Natural killer cell treated with Interleukin-12 subunit alpha and Interleukin-12 subunit beta and Interleukin-15 and Interleukin-18, amount 100 ng/mL, for 72 hours (primary cell): ENCODE results near the gene GDPD2. TPM values are rescaled to one million over a fixed set of nuclear protein-coding genes. Genes with fewer than 3 reads are reported as not detected.
A peak's percentile ranks its signal among the peaks of the same experiment; 100 is the strongest.

Source experiments
- ATAC-seq, 2 donors: fragments of 150-1000 bp; cut with Tn5 transposase in 1 of 2; sonication (Bioruptor Pico), chemical (Tn5 transposase) in 1 of 2; 2 replicates each; pipeline ENCODE4 v1.10.0; 2021
- DNase-seq: peaks from one replicate; pipeline ENCODE4 v3.0.0; 2022; ENCODE audit warnings: low spot score
- H3K27ac Mint-ChIP-seq, 2 donors: 1 replicate in 1 of 2; 2 replicates in 1 of 2; pipeline ENCODE4 v1.8.0; 2022; ENCODE audit warnings: mixed read lengths in 2 of 2, mild to moderate bottlenecking in 1 of 2, moderate library complexity in 1 of 2
- H3K27me3 Mint-ChIP-seq, 2 donors: 1 replicate in 1 of 2; 2 replicates in 1 of 2; pipeline ENCODE4 v1.8.0; 2022; ENCODE audit warnings: mixed read lengths in 2 of 2
- H3K36me3 Mint-ChIP-seq: one replicate; pipeline ENCODE4 v1.8.0; 2022; ENCODE audit warnings: mixed read lengths
- H3K4me1 Mint-ChIP-seq, 2 donors: 1 replicate in 1 of 2; 2 replicates in 1 of 2; pipeline ENCODE4 v1.8.0; 2022; ENCODE audit warnings: low read depth in 2 of 2, mixed read lengths in 2 of 2, mild to moderate bottlenecking in 1 of 2
- H3K4me3 Mint-ChIP-seq: one replicate; pipeline ENCODE4 v1.8.0; 2022; ENCODE audit warnings: mixed read lengths
- H3K9me3 Mint-ChIP-seq: 2 replicates; pipeline ENCODE4 v1.8.0; 2022; ENCODE audit warnings: mixed read lengths
- total RNA-seq, 2 donors: library from RNA; stranded (reverse); gene quantifications; one replicate each; pipeline ENCODE4 v1.2.3, GENCODE V29; 2022

GDPD2 gene
- total RNA-seq, 2 donors from 2014 or later: 0.17 to 0.81 TPM

GRCh38 chrX:70429759-70430158, 6.6 kb downstream of the GDPD2 start:
- peaks cover 0 to 10% of the 10 kb centered on the region in 2 donors for H3K27me3 Mint-ChIP-seq
- H3K4me1 Mint-ChIP-seq: peaks cover 4 to 9% of the 10 kb centered on the region in 2 donors
- no peaks in the 10 kb centered on the region for H3K9me3 Mint-ChIP-seq
- no peak overlapping the region for H3K4me3 Mint-ChIP-seq
- no peak for DNase-seq
- no peak for ATAC-seq
- H3K36me3 Mint-ChIP-seq: no peaks in the 10 kb centered on the region
- H3K27ac Mint-ChIP-seq: no peak overlapping the region

DNA sequence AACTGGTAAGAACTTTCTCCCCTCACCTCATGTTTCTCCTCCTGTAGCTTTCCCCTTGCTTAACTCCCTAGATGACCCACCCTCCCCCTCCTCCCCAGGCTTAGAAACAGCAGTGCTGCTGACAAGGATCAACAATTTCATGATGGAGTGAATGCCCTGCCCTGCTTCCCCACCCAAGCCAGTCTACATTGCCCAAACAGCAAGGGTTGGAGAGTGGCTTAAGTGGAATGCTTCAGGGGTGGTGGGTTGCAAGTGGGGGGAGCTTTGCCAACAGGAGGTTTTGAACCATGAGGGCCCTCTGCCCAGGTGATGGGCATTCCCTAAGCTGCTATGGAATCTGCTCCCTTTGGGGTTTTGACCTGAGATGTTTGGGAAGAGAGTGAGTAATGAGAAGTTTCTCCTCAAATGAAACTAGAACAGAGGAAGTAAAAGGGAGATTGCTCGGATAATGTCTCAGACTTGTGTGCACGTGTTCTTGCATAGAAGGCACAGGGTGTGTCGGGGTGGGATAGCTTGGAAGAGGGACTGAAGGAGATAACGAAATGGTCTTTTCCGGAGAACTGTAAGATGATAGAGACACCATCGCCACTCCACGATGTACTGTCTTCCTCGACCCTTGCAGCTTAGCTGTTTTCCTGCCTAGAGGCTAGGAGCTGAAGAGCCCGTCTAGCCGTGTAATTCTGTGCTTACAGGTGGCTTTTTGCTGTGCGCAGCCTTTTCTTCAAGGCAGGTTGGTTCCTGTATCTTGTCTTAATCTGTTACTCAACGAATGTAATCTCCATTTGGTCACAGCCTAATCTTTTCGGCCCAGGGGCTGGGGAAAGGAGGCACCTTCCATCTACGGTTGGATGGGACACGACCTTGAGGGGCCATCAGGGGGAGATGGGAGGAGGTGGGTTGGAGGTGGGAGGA, 10.1 kb downstream of the GDPD2 start:
- H3K9me3 Mint-ChIP-seq: no peaks in the 10 kb centered on the region
- no peak for ATAC-seq

DNA sequence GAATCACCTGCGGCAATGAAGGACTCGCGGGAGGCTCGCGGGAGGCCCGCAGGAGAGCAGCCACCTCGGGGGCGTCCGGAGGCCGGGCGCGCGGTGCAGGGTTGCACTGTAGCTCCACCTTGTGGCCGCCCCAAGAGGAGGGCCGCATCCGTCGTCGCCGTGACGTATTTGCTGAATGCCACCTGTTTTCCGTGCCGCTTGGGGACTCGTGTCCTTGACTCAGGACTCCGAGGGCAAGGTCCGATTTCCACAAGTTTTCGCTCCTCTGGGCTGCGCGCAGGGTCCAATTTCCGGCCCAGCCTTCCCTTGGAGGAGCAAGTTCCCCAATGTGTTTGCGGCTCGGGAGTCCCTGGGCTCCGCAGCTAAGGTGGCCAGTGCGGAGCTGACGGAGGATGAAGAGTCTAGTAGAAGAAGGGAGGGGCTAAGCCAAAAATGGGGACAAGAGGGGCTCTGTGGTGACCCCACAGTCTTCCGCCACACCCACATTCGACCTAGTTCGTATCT, 10.8 kb downstream of the GDPD2 start:
- H3K4me3 Mint-ChIP-seq: peak overlapping the region; percentile 86
- ATAC-seq (peak; percentile 84), DNase-seq (peak; percentile 75)
- H3K4me1 Mint-ChIP-seq: peaks cover 14 to 25% of the 10 kb centered on the region in 2 donors
- peak overlapping the region; percentile 65 to 70 for H3K27ac Mint-ChIP-seq
- H3K27me3 Mint-ChIP-seq: peaks cover 0 to 2% of the 10 kb centered on the region in 2 donors
- H3K36me3 Mint-ChIP-seq: no peaks in the 10 kb centered on the region
- no peaks in the 10 kb centered on the region for H3K9me3 Mint-ChIP-seq

More for the DNA sequence above, 10.1 kb downstream of the GDPD2 start:
- Mint-ChIP-seq H3K4me3 (peak overlapping the region; percentile 86), H3K27me3 (peaks cover 0 to 8% of the 10 kb centered on the region in 2 donors), H3K27ac (peak overlapping the region; percentile 65 to 70), H3K4me1 (peaks cover 10 to 21% of the 10 kb centered on the region in 2 donors), H3K36me3 (no peaks in the 10 kb centered on the region)
- no peak for DNase-seq

- Mint-ChIP-seq H3K4me1 (peaks cover 17 to 29% of the 10 kb centered on the region in 2 donors), H3K27me3 (peaks cover 0 to 2% of the 10 kb centered on the region in 2 donors), H3K9me3 (no peaks in the 10 kb centered on the region), H3K36me3 (no peaks in the 10 kb centered on the region), H3K27ac (peak overlapping the region; percentile 65 to 70), H3K4me3 (peak overlapping the region; percentile 86)
- DNase-seq: peak; percentile 68
- ATAC-seq: peak; percentile 82 to 84
Measured at GRCh38 chrX:70434352-70434866, 11.3 kb downstream of the GDPD2 start.

DNA sequence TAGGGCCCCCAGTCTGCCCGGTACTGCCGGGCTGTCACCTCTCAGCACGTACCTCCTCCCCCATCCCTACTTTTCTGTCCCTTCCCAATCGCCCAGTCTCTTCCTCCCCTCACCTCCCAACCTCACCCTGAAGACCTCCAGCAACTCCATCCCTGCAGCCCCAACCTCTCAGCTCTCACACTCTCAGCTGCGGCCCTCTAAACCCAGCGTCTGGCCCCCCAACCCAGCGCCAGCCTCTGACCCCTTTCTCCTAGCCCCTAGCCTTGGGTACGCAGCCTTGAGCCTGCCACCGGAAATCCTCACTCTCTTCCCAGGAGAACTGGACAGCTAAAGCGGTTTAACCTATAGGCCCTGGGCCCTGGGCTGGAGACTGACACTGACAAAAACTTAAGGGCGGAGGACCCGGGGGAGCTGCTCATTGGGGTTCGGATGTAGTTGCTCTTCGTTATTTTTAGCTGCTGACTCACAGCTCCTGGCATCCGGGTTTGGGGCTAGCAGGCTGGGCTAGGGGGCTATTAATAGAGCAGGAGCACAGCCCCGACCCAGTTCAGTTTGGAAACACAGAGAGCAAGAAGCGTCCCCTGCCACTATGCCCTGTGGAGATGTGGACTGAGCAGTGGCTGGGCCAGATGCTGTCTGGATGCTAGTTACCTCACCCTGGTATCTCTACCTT, 11.9 kb downstream of the GDPD2 start:
- Mint-ChIP-seq H3K4me3 (peak overlapping the region; percentile 72), H3K27me3 (peaks cover 0 to 2% of the 10 kb centered on the region in 2 donors), H3K9me3 (no peaks in the 10 kb centered on the region), H3K4me1 (peaks cover 18 to 30% of the 10 kb centered on the region in 2 donors), H3K27ac (no peak overlapping the region), H3K36me3 (no peaks in the 10 kb centered on the region)
- DNase-seq (no peak), ATAC-seq (no peak)

DNA sequence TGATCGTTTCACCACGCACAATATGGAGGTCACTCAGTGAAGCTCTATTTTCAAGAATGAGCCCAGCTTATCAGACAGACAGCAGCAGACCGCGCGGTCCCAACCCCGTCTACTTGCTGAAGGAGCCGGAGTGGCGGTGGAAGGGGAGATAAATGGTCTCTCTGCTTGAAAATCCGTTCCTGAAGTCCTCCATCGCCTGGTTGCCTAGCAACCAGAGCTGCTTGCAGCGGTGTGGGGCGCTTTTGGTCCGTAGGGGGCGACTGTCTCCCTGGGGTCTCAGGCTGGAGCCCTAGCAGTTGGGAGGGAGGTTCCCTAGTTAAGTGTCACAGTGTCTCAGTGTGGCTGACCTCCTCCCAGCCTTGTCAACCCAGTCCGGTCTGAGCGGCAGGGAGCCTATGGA, 13.2 kb downstream of the GDPD2 start:
- Mint-ChIP-seq H3K4me1 (peaks cover 18 to 30% of the 10 kb centered on the region in 2 donors), H3K27me3 (peaks cover 7 to 10% of the 10 kb centered on the region in 2 donors), H3K27ac (no peak overlapping the region), H3K4me3 (peak overlapping the region; percentile 25), H3K9me3 (no peaks in the 10 kb centered on the region), H3K36me3 (no peaks in the 10 kb centered on the region)
- ATAC-seq (no peak), DNase-seq (no peak)

GRCh38 chrX:70437011-70437410, 13.9 kb downstream of the GDPD2 start:
- Mint-ChIP-seq H3K9me3 (no peaks in the 10 kb centered on the region), H3K4me1 (peaks cover 18 to 30% of the 10 kb centered on the region in 2 donors), H3K4me3 (no peak overlapping the region), H3K27me3 (peaks cover 7 to 13% of the 10 kb centered on the region in 2 donors), H3K36me3 (no peaks in the 10 kb centered on the region), H3K27ac (no peak overlapping the region)
- DNase-seq (no peak), ATAC-seq (no peak)

- peak overlapping the region; percentile 13 for H3K4me3 Mint-ChIP-seq
- H3K9me3 Mint-ChIP-seq: no peaks in the 10 kb centered on the region
- DNase-seq (no peak), ATAC-seq (no peak)
- H3K4me1 Mint-ChIP-seq: peaks cover 18 to 28% of the 10 kb centered on the region in 2 donors
- H3K36me3 Mint-ChIP-seq: no peaks in the 10 kb centered on the region
- H3K27ac Mint-ChIP-seq: peak overlapping the region in 1 of 2 donors; percentile 55
- H3K27me3 Mint-ChIP-seq: peaks cover 17 to 20% of the 10 kb centered on the region in 2 donors
Measured at GRCh38 chrX:70437921-70438665, 15.0 kb downstream of the GDPD2 start.

- peaks cover 17 to 19% of the 10 kb centered on the region in 2 donors for H3K27me3 Mint-ChIP-seq
- H3K9me3 Mint-ChIP-seq: no peaks in the 10 kb centered on the region
- peak overlapping the region; percentile 13 for H3K4me3 Mint-ChIP-seq
- ATAC-seq: peak; percentile 65 to 72
- peak overlapping the region in 1 of 2 donors; percentile 55 for H3K27ac Mint-ChIP-seq
- no peaks in the 10 kb centered on the region for H3K36me3 Mint-ChIP-seq
- H3K4me1 Mint-ChIP-seq: peaks cover 15 to 21% of the 10 kb centered on the region in 2 donors
- no peak for DNase-seq
Measured at GRCh38 chrX:70439016-70439415, 15.9 kb downstream of the GDPD2 start.

DNA sequence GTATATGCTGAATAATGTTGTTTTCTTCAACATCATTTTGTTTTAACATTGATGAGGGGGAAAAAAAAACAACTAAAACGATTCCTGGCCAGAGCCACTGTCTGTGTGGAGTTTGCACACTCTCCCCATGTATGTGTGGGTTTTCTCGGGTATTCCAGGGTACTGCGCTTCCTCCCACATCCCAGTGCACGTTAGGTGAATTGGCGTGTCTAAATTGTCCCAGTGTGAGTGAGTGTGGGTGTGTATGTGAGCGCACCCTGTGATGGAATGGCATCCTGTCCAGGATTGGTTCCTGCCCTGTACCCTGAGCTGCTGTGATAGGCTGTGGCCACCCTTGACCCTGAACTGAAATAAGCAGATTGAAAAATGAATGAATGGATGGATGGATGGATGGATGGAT, 19.1 kb downstream of the GDPD2 start:
- H3K27ac Mint-ChIP-seq: no peak overlapping the region
- H3K4me1 Mint-ChIP-seq: peaks cover 13 to 23% of the 10 kb centered on the region in 2 donors
- DNase-seq (no peak), ATAC-seq (no peak)
- H3K4me3 Mint-ChIP-seq: no peak overlapping the region
- no peaks in the 10 kb centered on the region for H3K9me3 Mint-ChIP-seq
- no peaks in the 10 kb centered on the region for H3K36me3 Mint-ChIP-seq
- H3K27me3 Mint-ChIP-seq: peaks cover 23 to 30% of the 10 kb centered on the region in 2 donors

GRCh38 chrX:70444326-70444945, 21.3 kb downstream of the GDPD2 start, which contains the start of gene DLG3:
Gene DLG3 (plus strand): TSS chrX:70444835. CDS start chrX:70445202, 367 bp downstream.
- DNase-seq: no peak
- H3K36me3 Mint-ChIP-seq: no peaks in the 10 kb centered on the region
- peaks cover 23 to 33% of the 10 kb centered on the region in 2 donors for H3K27me3 Mint-ChIP-seq
- H3K27ac Mint-ChIP-seq: no peak within 1 kb of the TSS
- H3K9me3 Mint-ChIP-seq: no peaks in the 10 kb centered on the region
- ATAC-seq: peak; percentile 50 to 75
- peaks cover 5% of the 10 kb centered on the region in 2 donors for H3K4me1 Mint-ChIP-seq
- peak within 1 kb of the TSS; percentile 57 for H3K4me3 Mint-ChIP-seq

DNA sequence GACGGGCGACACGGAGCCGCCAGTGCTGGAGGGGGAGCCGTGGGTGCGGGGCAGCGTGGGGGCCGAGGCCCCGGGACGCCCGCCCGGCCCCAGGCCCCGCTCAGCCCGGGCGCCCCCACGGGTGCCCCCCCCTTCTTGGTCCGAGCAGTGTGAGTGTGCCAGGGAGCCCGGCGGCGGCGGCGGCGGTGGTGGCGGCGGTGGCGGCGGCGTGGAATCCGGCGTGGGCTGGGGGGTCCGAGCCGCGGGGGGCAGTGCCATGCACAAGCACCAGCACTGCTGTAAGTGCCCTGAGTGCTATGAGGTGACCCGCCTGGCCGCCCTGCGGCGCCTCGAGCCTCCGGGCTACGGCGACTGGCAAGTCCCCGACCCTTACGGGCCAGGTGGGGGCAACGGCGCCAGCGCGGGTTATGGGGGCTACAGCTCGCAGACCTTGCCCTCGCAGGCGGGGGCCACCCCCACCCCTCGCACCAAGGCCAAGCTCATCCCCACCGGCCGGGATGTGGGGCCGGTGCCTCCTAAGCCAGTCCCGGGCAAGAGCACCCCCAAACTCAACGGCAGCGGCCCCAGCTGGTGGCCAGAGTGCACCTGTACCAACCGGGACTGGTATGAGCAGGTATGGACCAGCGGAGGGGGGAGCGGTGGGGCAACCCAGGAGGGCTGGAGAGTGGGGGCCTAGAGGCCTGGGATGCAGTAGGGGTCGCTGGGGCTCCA, 22.0 kb downstream of the GDPD2 start:
- no peak for DNase-seq

More for the DNA sequence above, 22.0 kb downstream of the GDPD2 start:
- Mint-ChIP-seq H3K9me3 (no peaks in the 10 kb centered on the region), H3K27ac (no peak overlapping the region), H3K4me1 (peaks cover 4% of the 10 kb centered on the region in 2 donors), H3K4me3 (peak overlapping the region; percentile 57), H3K27me3 (peaks cover 23 to 33% of the 10 kb centered on the region in 2 donors), H3K36me3 (no peaks in the 10 kb centered on the region)
- ATAC-seq: peak; percentile 29 to 43
